ENCODE measurements around the gene PNPLA6.

Gene PNPLA6

GRCh38 chr19:7602240-7602934 is 66.9 kb downstream of the PNPLA6 start:
- Histone ChIP-seq H3K27me3 (ENCODE audit: insufficient read depth, low read depth) (peaks cover 2% of the 10 kb centered on the region; the same call in 1 of the 2 replicates), H3K4me3 (IDR thresholded peaks at IDR 0.05; ENCODE audit: insufficient read depth, low read depth, low read length) (no peak overlapping the region), H3K4me1 (ENCODE audit: low read depth, poor library complexity, severe bottlenecking) (no peaks in the 10 kb centered on the region), H3K79me2 (ENCODE audit: insufficient read depth, low read depth) (no peaks in the 10 kb centered on the region), H3K9ac (no peak overlapping the region), H3K4me2 (no peak overlapping the region), H3K36me3 (ENCODE audit: insufficient read depth) (no peaks in the 10 kb centered on the region), H4K20me1 (ENCODE audit: insufficient read depth) (no peaks in the 10 kb centered on the region), H2AFZ (ENCODE audit: low read depth) (no peak overlapping the region), H3K27ac (no peak overlapping the region)
- TF ChIP-seq CTCF (conservative IDR thresholded peaks at IDR 0.05; ENCODE audit: low read depth, low read length) = no peak

DNA sequence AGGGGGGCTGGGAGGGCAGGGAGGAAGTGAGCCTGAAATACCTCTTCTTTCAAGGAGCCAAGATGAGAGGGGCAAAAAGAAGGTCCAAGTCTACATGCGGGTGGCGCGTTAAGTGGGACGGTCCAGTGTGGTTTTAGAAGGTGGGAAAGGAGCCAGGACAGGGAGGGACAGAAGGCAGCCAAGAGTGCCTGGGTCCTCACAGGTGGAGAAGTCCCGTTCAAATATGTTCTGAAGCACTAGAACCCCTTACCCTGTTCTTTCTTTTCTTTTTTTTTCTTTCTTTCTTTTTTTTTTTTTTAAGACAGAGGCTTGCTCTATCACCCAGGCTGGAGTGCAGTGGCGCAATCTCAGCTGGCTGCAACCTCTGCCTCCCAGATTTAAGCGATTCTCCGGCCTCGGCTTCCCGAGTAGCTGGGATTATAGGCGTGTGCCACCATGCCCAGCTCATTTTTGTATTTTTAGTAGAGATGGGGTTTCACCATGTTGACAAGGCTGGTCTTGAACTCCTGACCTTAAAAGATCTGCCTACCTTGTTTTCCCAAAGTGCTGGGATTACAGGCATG is 67.5 kb downstream of the PNPLA6 start:
- H3K9ac ChIP-seq = no peak overlapping the region
- H3K4me3 ChIP-seq (IDR thresholded peaks at IDR 0.05; ENCODE audit: insufficient read depth, low read depth, low read length) = no peak overlapping the region
- H2AFZ ChIP-seq (ENCODE audit: low read depth) = no peak overlapping the region
- H4K20me1 ChIP-seq (ENCODE audit: insufficient read depth) = no peaks in the 10 kb centered on the region
- H3K27ac ChIP-seq = no peak overlapping the region
- no peaks in the 10 kb centered on the region for H3K4me1 ChIP-seq (ENCODE audit: low read depth, poor library complexity, severe bottlenecking)
- H3K36me3 ChIP-seq (ENCODE audit: insufficient read depth) = no peaks in the 10 kb centered on the region
- no peaks in the 10 kb centered on the region; the same call in 1 of the 2 replicates for H3K27me3 ChIP-seq (ENCODE audit: insufficient read depth, low read depth)
- no peak for TF ChIP-seq CTCF (conservative IDR thresholded peaks at IDR 0.05; ENCODE audit: low read depth, low read length)
- no peak overlapping the region for H3K4me2 ChIP-seq
- H3K79me2 ChIP-seq (ENCODE audit: insufficient read depth, low read depth) = no peaks in the 10 kb centered on the region

GRCh38 chr19:7603919-7604318 is 68.4 kb downstream of the PNPLA6 start:
- H2AFZ ChIP-seq (ENCODE audit: low read depth) = no peak overlapping the region
- no peak overlapping the region for H3K27ac ChIP-seq
- H3K27me3 ChIP-seq (ENCODE audit: insufficient read depth, low read depth) = no peaks in the 10 kb centered on the region; the same call in 1 of the 2 replicates
- H4K20me1 ChIP-seq (ENCODE audit: insufficient read depth) = no peaks in the 10 kb centered on the region
- H3K79me2 ChIP-seq (ENCODE audit: insufficient read depth, low read depth) = no peaks in the 10 kb centered on the region
- no peaks in the 10 kb centered on the region for H3K4me1 ChIP-seq (ENCODE audit: low read depth, poor library complexity, severe bottlenecking)
- no peak for TF ChIP-seq CTCF (conservative IDR thresholded peaks at IDR 0.05; ENCODE audit: low read depth, low read length)
- no peak overlapping the region for H3K9ac ChIP-seq
- no peak overlapping the region for H3K4me3 ChIP-seq (IDR thresholded peaks at IDR 0.05; ENCODE audit: insufficient read depth, low read depth, low read length)
- H3K36me3 ChIP-seq (ENCODE audit: insufficient read depth) = no peaks in the 10 kb centered on the region
- no peak overlapping the region for H3K4me2 ChIP-seq

DNA sequence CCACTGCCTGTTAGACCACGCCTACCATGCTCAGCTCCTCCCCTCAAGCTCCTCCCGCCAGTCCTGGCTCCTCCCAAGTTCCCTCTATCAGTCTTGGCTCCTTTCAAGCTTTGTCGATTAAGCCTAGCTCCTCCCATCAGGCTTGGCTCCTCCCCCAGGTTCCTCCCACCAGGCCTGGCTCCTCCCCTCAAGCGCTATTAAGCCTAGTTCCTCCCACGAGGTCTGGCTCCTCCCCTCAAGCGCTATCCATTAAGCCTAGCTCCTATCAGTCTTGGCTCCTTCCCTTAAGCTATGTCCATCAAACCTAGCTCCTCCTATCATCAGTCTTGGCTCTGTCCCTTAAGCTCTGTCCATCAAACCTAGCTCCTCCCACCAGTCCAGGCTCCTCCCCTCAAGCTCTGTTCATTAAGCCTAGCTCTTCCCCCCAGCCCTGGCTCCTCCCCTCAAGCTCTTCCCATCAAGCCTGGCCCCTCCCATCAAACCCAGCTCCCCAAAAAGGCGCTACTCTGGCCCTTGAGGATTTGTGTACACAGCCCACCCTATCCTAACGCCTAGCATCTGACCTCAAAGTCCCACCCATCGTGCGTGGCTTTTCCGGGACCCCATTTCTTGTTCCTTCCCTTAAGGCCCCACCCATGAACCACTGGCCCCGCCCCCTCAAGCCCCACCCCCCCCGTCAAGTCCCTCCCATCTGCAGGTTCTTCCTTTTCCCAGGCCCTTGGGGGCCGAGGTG is 70.1 kb downstream of the PNPLA6 start:
- H3K4me3 ChIP-seq (IDR thresholded peaks at IDR 0.05; ENCODE audit: insufficient read depth, low read depth, low read length) = no peak overlapping the region
- H2AFZ ChIP-seq (ENCODE audit: low read depth) = no peak overlapping the region
- H3K36me3 ChIP-seq (ENCODE audit: insufficient read depth) = no peaks in the 10 kb centered on the region
- no peaks in the 10 kb centered on the region for H3K4me1 ChIP-seq (ENCODE audit: low read depth, poor library complexity, severe bottlenecking)
- TF ChIP-seq CTCF (conservative IDR thresholded peaks at IDR 0.05; ENCODE audit: low read depth, low read length) = no peak
- no peak overlapping the region for H3K27ac ChIP-seq
- no peak overlapping the region for H3K4me2 ChIP-seq
- H3K27me3 ChIP-seq (ENCODE audit: insufficient read depth, low read depth) = no peaks in the 10 kb centered on the region; the same call in 1 of the 2 replicates
- H4K20me1 ChIP-seq (ENCODE audit: insufficient read depth) = no peaks in the 10 kb centered on the region
- H3K9ac ChIP-seq = no peak overlapping the region
- no peaks in the 10 kb centered on the region for H3K79me2 ChIP-seq (ENCODE audit: insufficient read depth, low read depth)

Data from KMS-11 (cell line).